HEK293T (cell line): Measurements from ENCODE around the gene CACNG1.

Source experiments
- ARNT ChIP-seq: fragments of 450-650 bp; IDR thresholded peaks from 2 replicates; pipeline ENCODE4 v1.6.1; 2017; ENCODE audit warnings: mild to moderate bottlenecking
- FOXA1 ChIP-seq: fragments of 450-650 bp; IDR thresholded peaks from 2 replicates; pipeline ENCODE4 v1.6.1; 2016; ENCODE audit warnings: mild to moderate bottlenecking

- TF ChIP-seq FOXA1 (no peak), ARNT (no peak)
Observed at GRCh38 chr17:67082107-67082506, 37.8 kb downstream of the CACNG1 start.
